ENCODE measurements around the gene NUTF2. TPM values are rescaled to one million over a fixed set of nuclear protein-coding genes. Genes with fewer than 3 reads are reported as not detected.

NUTF2 gene
- total and polyA plus RNA-seq, 2 of the 8 experiments (the other 6 are each of a cell fraction or from before 2014, with no cell fraction given), result 219 to 377 TPM

GRCh38 chr16:67872631-67873434, 26.1 kb downstream of the NUTF2 start, which contains the start of gene EDC4:
Gene EDC4, plus strand, starts transcription at chr16:67873052. Its CDS starts 210 bp downstream, at chr16:67873262.
- POLR2A ChIA-PET (ENCODE audit: partially characterized antibody), result interaction anchor here (0.6 to 2.7 kb wide), 18 partner anchors 9 to 115 kb away, joined by 3 to 19 read pairs (median 4); partner anchors contain the start of genes CENPT, NRN1L, NUTF2 and PSKH1
- peak within 1 kb of the TSS; percentile 29; the same call in 1 of the 2 replicates for H2BK12ac ChIP-seq (ENCODE audit: low read depth, low read length)
- H2AK5ac ChIP-seq (ENCODE audit: low read depth, low read length), result no peak within 1 kb of the TSS; the same call in 1 of the 2 replicates
- peak within 1 kb of the TSS; percentile 53 for H3K27ac ChIP-seq (ENCODE audit: low read depth, low read length)
- peak within 1 kb of the TSS; percentile 41 for H4K91ac ChIP-seq (replicated peaks; ENCODE audit: insufficient read length, low read length)
- peaks cover 7 to 44% (median 27%) of the 10 kb centered on the region in 4 experiments for H3K36me3 ChIP-seq (ENCODE audit: control insufficient read depth in 2 of 4, insufficient read depth in 4 of 4, low read length in 3 of 4)
- 0 out of 2 replicates have a peak within 1 kb of the TSS, but pooled peaks have one; percentile 61 for H2BK15ac ChIP-seq (ENCODE audit: low read length)
- no peak within 1 kb of the TSS for H3K56ac ChIP-seq (replicated peaks; ENCODE audit: insufficient read length, low read depth, low read length)
- peak within 1 kb of the TSS; percentile 89 to 95 for H3K4me2 ChIP-seq (ENCODE audit: insufficient read depth in 1 of 2, low read depth in 2 of 2, low read length in 2 of 2)
- no peak within 1 kb of the TSS for H3K4ac ChIP-seq (replicated peaks; ENCODE audit: insufficient read length, low read depth, low read length)
- peak within 1 kb of the TSS; percentile 28 for H4K5ac ChIP-seq (ENCODE audit: insufficient read length, low read depth, low read length)
- peaks cover 7 to 12% of the 10 kb centered on the region in 2 experiments for H4K20me1 ChIP-seq (replicated peaks in 1 of 2; ENCODE audit: control insufficient read depth in 1 of 2, insufficient read depth in 2 of 2, low read length in 2 of 2)
- no peak within 1 kb of the TSS for H3K23ac ChIP-seq (ENCODE audit: insufficient read length)
- peak within 1 kb of the TSS; percentile 74 to 99 (median 82) for H3K9ac ChIP-seq (replicated peaks in 1 of 4; ENCODE audit: extremely low read depth in 1 of 4, low read depth in 3 of 4, low read length in 3 of 4)
- DNase-seq (ENCODE audit: low read depth in 1 of 2, low spot score in 2 of 2) (peak in 1 of 2 experiments; percentile 92), FAIRE-seq (no peak)
- peak within 1 kb of the TSS; percentile 81 for H2BK5ac ChIP-seq (ENCODE audit: low read depth, low read length)
- peaks cover 13% of the 10 kb centered on the region for H3K79me1 ChIP-seq (ENCODE audit: low read depth, low read length)
- H3K18ac ChIP-seq (ENCODE audit: extremely low read depth, low read length), result no peak within 1 kb of the TSS; the same call in 1 of the 2 replicates
- no peak within 1 kb of the TSS for H2BK20ac ChIP-seq (ENCODE audit: low read length)
- CTCF ChIA-PET (ENCODE audit: partially characterized antibody), result interaction anchor here (0.6 to 21.8 kb wide), 8 partner anchors 10 to 200 kb away, joined by 3 to 623 read pairs (median 4); partner anchors contain the start of genes CTRL, LCAT, NRN1L and PSMB10
- H3K27me3 ChIP-seq (replicated peaks in 1 of 4; ENCODE audit: control insufficient read depth in 3 of 4, extremely low read depth in 1 of 4, insufficient read depth in 3 of 4, low read length in 3 of 4), result no peaks in the 10 kb centered on the region
- H2AFZ ChIP-seq (ENCODE audit: low read length), result peak within 1 kb of the TSS; percentile 54
- WGBS, 2 experiments (ENCODE audit: extremely low coverage in 1 of 2, insufficient coverage in 1 of 2, insufficient read length in 1 of 2, insufficient replicate concordance in 2 of 2, low coverage in 1 of 2, low lambda C conversion rate in 2 of 2, missing lambda C conversion rate in 1 of 2), result 6% methylated on average over 65 of the region's 72 CpGs; no CpG with 5 or more reads in 1 of the 2 experiments
- peaks cover 2% of the 10 kb centered on the region; the same call in 1 of the 2 replicates for H3K23me2 ChIP-seq (ENCODE audit: low read depth, low read length)
- no peak within 1 kb of the TSS for H2BK120ac ChIP-seq (replicated peaks; ENCODE audit: low read depth, low read length)
- peaks cover 3 to 30% of the 10 kb centered on the region in 2 experiments; a peak in 3 of 4 replicates for H3K79me2 ChIP-seq (ENCODE audit: control insufficient read depth in 1 of 2, insufficient read depth in 2 of 2, low read length in 2 of 2)
- peak within 1 kb of the TSS; percentile 84 for H4K8ac ChIP-seq (ENCODE audit: extremely low read depth, insufficient read depth, low read length)
- no peaks in the 10 kb centered on the region for H3K9me3 ChIP-seq (ENCODE audit: insufficient read depth in 2 of 2, low read depth in 1 of 2, low read length in 1 of 2)
- peak within 1 kb of the TSS; percentile 85 to 97 (median 93) for H3K4me3 ChIP-seq (ENCODE audit: extremely low read depth in 1 of 4, insufficient read depth in 2 of 4, low read depth in 3 of 4, low read length in 4 of 4)
- H3K4me1 ChIP-seq (replicated peaks in 1 of 4; ENCODE audit: control insufficient read depth in 3 of 4, insufficient read depth in 4 of 4, low read length in 3 of 4), result peaks cover 0 to 7% (median 3%) of the 10 kb centered on the region in 4 experiments; a peak in 3 of 7 replicates
- H3K14ac ChIP-seq (ENCODE audit: insufficient read length), result no peak within 1 kb of the TSS
- TF ChIP-seq HDAC6 (IDR thresholded peaks at IDR 0.05; ENCODE audit: low read depth, low read length) (no peak), RBBP5 (IDR thresholded peaks at IDR 0.05; ENCODE audit: borderline replicate concordance, low read depth, low read length) (peak; percentile 97), SAP30 (IDR thresholded peaks at IDR 0.05; ENCODE audit: insufficient read depth, insufficient replicate concordance, low read length) (peak; percentile 4), RFX5 (IDR thresholded peaks at IDR 0.05; ENCODE audit: borderline replicate concordance, low read depth, low read length) (no peak), SIN3A (conservative IDR thresholded peaks at IDR 0.05 in 1 of 2, IDR thresholded peaks at IDR 0.05 in 1 of 2; ENCODE audit: low read depth in 1 of 2, low read length in 2 of 2) (peak in 1 of 2 experiments; percentile 88; a peak in 2 of 4 replicates), MAFK (IDR thresholded peaks at IDR 0.05; ENCODE audit: low read depth, low read length) (peak; percentile 1; the same call in 1 of the 2 replicates)
